Body of pancreas (tissue), 4 donors: ENCODE results near the gene USP40.

Experiments
- POLR2A ChIP-seq, 3 donors: fragments of 450-650 bp; IDR thresholded peaks; one replicate each; pipeline ENCODE4 v1.6.1; 2016; ENCODE audit warnings: antibody characterized with exemption in 3 of 3, mild to moderate bottlenecking in 2 of 3
- TF ChIP-seq, protein P1 (sequence below), 7 experiments: fragments of 450-650 bp in 4 of 7; fragments of 200-600 bp in 3 of 7; sonication (generic) in 3 of 7; IDR thresholded peaks; one replicate each; pipeline ENCODE4 v1.5.1; 2016 to 2019; ENCODE audit warnings: antibody characterized with exemption in 7 of 7

GRCh38 chr2:233428438-233428837 is 138.1 kb downstream of the USP40 start:
- no peak for TF ChIP-seq POLR2A (IDR thresholded peaks at IDR 0.05)
- TF ChIP-seq, protein P1, sequence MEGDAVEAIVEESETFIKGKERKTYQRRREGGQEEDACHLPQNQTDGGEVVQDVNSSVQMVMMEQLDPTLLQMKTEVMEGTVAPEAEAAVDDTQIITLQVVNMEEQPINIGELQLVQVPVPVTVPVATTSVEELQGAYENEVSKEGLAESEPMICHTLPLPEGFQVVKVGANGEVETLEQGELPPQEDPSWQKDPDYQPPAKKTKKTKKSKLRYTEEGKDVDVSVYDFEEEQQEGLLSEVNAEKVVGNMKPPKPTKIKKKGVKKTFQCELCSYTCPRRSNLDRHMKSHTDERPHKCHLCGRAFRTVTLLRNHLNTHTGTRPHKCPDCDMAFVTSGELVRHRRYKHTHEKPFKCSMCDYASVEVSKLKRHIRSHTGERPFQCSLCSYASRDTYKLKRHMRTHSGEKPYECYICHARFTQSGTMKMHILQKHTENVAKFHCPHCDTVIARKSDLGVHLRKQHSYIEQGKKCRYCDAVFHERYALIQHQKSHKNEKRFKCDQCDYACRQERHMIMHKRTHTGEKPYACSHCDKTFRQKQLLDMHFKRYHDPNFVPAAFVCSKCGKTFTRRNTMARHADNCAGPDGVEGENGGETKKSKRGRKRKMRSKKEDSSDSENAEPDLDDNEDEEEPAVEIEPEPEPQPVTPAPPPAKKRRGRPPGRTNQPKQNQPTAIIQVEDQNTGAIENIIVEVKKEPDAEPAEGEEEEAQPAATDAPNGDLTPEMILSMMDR (IDR thresholded peaks at IDR 0.05), result no peak
